ENCODE measurements around the gene MGLL.

MGLL gene

DNA sequence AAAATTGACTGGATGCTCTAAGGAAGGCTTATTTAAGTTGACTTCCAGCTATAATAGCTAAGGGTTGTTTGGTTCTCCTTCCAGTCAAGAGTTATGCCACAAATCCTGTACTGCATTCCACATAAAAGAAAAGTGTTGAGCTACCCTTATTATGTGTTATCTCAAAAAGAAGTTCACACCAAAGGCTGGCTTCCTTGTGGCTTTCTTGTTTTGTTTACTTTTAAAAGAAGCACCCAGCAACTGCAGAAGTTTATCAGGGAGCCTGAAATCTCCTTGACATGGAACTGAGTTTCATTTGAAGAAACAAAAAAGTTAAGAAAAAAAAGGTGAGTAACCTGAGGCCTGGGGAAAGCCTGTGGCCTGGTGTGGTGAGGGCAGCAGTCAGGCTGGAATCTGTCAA lies 10.2 kb downstream of the MGLL start:
- DNase-seq (ENCODE audit: low spot score) = no peak
- no peak overlapping the region for H3K4me3 Mint-ChIP-seq
- H3K4me1 Mint-ChIP-seq (ENCODE audit: low read depth) = peaks cover 3% of the 10 kb centered on the region
- peaks cover 7% of the 10 kb centered on the region for H3K36me3 Mint-ChIP-seq (ENCODE audit: low read depth)
- peaks cover 29% of the 10 kb centered on the region for H3K27me3 Mint-ChIP-seq (ENCODE audit: low read depth)
- no peak overlapping the region for H3K27ac Mint-ChIP-seq
- no peaks in the 10 kb centered on the region for H3K9me3 Mint-ChIP-seq

DNA sequence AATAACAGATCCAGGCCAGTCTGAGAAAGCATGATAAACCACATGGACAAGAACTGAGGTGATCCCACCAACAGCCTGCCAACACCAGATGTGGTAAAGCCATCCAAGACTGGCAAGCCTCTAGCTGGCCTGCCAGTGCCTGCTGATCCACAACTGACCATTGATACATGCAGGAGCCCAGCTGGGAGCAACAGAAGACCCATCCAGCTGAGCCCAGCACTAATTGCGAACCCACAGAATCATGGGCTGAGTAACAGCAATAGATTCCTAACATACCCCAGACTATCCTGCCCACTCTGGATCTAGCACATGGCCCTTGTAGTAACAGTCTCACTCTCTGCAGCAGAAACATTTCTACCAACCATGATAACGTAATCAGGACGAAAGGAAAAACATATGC lies 10.6 kb downstream of the MGLL start:
- H3K4me1 Mint-ChIP-seq (ENCODE audit: low read depth) = peaks cover 3% of the 10 kb centered on the region
- H3K36me3 Mint-ChIP-seq (ENCODE audit: low read depth) = peaks cover 7% of the 10 kb centered on the region
- no peaks in the 10 kb centered on the region for H3K9me3 Mint-ChIP-seq
- no peak for DNase-seq (ENCODE audit: low spot score)
- H3K27me3 Mint-ChIP-seq (ENCODE audit: low read depth) = peaks cover 29% of the 10 kb centered on the region
- H3K4me3 Mint-ChIP-seq = no peak overlapping the region
- no peak overlapping the region for H3K27ac Mint-ChIP-seq

DNA sequence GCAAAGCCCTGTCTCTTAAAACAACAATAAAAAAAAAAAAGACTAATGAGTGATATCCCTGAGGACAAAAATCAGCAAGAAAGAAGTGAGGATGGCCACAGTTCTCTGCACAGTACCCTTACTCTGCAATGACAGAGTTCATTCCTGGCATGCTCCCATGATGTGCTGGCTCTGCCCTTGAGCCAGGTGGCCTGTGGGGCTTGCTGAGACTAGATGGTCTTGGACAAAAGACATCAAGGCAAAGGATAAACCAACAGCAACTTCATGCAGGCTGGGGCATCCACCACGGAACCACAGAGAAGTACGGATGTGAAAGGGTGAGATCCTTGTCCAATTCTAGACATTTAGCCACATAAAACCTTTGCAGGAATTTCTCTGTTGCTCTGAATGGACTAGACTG lies 12.7 kb downstream of the MGLL start:
- H3K27ac Mint-ChIP-seq = no peak overlapping the region
- no peak for DNase-seq (ENCODE audit: low spot score)
- no peak overlapping the region for H3K4me3 Mint-ChIP-seq
- H3K27me3 Mint-ChIP-seq (ENCODE audit: low read depth) = peaks cover 27% of the 10 kb centered on the region
- H3K36me3 Mint-ChIP-seq (ENCODE audit: low read depth) = peaks cover 7% of the 10 kb centered on the region
- H3K4me1 Mint-ChIP-seq (ENCODE audit: low read depth) = peaks cover 3% of the 10 kb centered on the region
- H3K9me3 Mint-ChIP-seq = no peaks in the 10 kb centered on the region

DNA sequence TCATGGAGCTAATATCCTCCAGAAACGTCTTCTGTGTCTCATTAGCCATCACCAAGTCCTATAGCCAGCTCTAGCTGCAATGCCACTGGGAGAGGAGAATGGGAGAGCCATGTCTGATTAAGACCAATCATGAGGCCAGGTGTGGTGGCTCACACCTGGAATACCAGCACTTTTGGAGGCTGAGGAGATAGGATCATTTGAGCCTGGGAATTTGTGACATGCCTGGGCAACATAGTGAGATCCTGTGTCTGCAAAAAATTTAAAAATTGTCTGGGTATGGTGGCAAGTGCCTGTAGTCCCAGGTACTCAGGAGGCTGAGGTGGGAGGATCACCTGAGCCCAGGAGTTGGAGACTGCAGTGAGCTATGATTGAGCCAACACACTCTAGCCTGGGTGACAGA lies 13.1 kb downstream of the MGLL start:
- Mint-ChIP-seq H3K27ac (no peak overlapping the region), H3K9me3 (no peaks in the 10 kb centered on the region), H3K27me3 (ENCODE audit: low read depth) (peaks cover 27% of the 10 kb centered on the region), H3K4me3 (no peak overlapping the region), H3K36me3 (ENCODE audit: low read depth) (peaks cover 7% of the 10 kb centered on the region), H3K4me1 (ENCODE audit: low read depth) (peaks cover 3% of the 10 kb centered on the region)
- DNase-seq (ENCODE audit: low spot score) = no peak

DNA sequence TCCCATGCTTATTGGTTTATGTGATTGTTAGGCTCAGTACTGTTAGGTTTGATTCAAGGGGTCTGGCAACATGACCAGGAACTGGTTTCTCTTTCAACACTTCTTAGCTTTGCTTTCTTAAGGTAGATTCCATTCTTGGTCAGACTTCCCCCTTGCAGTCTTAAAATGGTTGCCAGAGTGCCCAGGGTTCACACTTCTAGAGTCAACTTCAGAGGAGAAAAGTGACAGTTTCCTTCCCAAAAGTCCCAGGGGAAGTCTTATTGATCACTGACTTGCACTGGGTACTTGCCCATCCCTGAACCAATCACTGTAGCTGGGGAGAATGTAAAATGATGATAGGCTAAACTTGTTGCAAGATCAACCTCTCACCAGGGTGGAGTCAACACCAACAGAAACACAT lies 14.1 kb downstream of the MGLL start:
- Mint-ChIP-seq H3K27me3 (ENCODE audit: low read depth) (peaks cover 21% of the 10 kb centered on the region), H3K4me3 (no peak overlapping the region), H3K9me3 (no peaks in the 10 kb centered on the region), H3K36me3 (ENCODE audit: low read depth) (peaks cover 7% of the 10 kb centered on the region), H3K27ac (no peak overlapping the region), H3K4me1 (ENCODE audit: low read depth) (peaks cover 3% of the 10 kb centered on the region)
- no peak for DNase-seq (ENCODE audit: low spot score)

DNA sequence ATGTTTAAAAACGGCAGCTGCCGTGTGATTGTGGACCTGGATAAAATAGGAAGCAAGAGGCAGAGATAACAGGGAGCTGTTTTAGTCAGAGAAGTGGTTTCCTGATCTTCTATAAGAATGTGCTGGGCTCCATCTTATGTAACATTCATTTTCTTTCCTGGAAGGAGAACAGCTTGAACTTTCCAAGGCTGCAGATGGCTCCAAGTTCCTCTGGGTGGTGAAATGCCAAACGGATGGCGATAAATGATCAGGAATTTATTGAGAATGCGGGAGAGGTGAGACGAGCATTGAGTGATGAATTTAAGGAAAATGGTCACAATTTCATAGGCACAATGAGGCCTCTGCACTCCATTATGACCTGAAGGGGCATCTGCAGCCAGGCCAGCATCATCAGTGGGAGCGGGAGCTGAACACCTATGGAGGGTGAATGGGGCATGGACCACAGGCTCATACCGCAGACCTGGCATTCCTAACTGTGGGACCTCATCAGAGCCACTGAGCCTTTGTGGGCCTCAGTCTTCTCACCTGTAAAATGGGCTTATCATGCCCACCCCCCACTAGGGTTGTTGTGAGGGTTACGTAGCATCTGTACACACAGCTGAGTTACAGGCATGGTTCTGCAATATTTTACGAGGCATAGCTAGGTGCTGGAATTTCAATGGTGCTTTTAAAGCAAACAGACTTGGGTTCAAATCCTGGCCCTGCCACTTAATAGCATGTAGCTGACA lies 17.1 kb downstream of the MGLL start:
- Mint-ChIP-seq H3K36me3 (ENCODE audit: low read depth) (peaks cover 6% of the 10 kb centered on the region), H3K9me3 (no peaks in the 10 kb centered on the region), H3K4me1 (ENCODE audit: low read depth) (peaks cover 17% of the 10 kb centered on the region), H3K27ac (no peak overlapping the region), H3K27me3 (ENCODE audit: low read depth) (peaks cover 7% of the 10 kb centered on the region), H3K4me3 (no peak overlapping the region)
- no peak for DNase-seq (ENCODE audit: low spot score)

GRCh38 chr3:127804141-127804540 lies 18.2 kb downstream of the MGLL start:
- peaks cover 3% of the 10 kb centered on the region for H3K27me3 Mint-ChIP-seq (ENCODE audit: low read depth)
- H3K4me1 Mint-ChIP-seq (ENCODE audit: low read depth) = peaks cover 27% of the 10 kb centered on the region
- no peak for DNase-seq (ENCODE audit: low spot score)
- H3K27ac Mint-ChIP-seq = no peak overlapping the region
- H3K4me3 Mint-ChIP-seq = no peak overlapping the region
- peaks cover 6% of the 10 kb centered on the region for H3K36me3 Mint-ChIP-seq (ENCODE audit: low read depth)
- H3K9me3 Mint-ChIP-seq = no peaks in the 10 kb centered on the region

DNA sequence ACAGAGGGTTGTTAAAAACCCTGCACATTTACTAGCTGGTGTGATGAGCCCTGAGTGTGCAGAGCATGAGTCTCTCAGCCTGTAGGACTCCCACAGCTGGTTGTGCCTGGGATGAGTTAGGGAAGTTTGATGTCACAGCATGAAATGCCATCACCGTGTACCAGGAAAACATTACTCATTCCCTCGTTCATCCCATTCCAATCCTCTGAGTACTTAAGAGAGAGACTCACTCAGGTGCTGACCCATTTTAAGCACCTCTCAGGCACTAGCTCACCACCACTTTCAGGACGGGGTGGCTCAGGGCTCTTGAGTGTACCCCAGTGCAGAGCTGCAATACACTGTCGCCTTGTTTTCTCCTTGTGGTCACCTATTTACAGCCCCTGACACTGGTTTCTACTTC lies 18.7 kb downstream of the MGLL start:
- Mint-ChIP-seq H3K4me3 (no peak overlapping the region), H3K36me3 (ENCODE audit: low read depth) (peaks cover 4% of the 10 kb centered on the region), H3K9me3 (no peaks in the 10 kb centered on the region), H3K27ac (no peak overlapping the region), H3K27me3 (ENCODE audit: low read depth) (peaks cover under 1% of the 10 kb centered on the region), H3K4me1 (ENCODE audit: low read depth) (peaks cover 30% of the 10 kb centered on the region)
- DNase-seq (ENCODE audit: low spot score) = no peak

DNA sequence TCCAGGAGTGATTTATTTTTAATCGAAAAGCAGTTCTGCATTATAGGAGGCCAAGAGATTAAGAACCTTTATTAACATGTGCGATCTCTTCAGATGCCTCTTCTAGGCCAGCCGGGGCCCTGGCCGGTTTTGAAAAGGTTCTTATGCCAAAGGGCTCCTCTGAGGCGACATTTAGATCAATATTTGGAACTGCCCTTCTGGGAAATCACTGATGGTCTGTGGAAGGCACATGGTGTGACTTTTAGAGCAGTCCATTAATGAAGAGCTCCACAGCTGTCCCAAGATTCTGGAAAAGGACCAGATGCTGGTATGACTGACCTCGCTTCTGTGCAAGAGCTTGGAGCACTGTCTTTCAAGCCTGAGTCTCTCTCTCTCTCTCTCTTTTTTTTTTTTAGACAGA lies 19.7 kb downstream of the MGLL start:
- no peak for DNase-seq (ENCODE audit: low spot score)
- Mint-ChIP-seq H3K27ac (no peak overlapping the region), H3K9me3 (no peaks in the 10 kb centered on the region), H3K36me3 (ENCODE audit: low read depth) (peaks cover 4% of the 10 kb centered on the region), H3K4me3 (no peak overlapping the region), H3K4me1 (ENCODE audit: low read depth) (peaks cover 32% of the 10 kb centered on the region), H3K27me3 (ENCODE audit: low read depth) (no peaks in the 10 kb centered on the region)

- DNase-seq (ENCODE audit: low spot score) = no peak
- Mint-ChIP-seq H3K27me3 (ENCODE audit: low read depth) (no peaks in the 10 kb centered on the region), H3K9me3 (no peaks in the 10 kb centered on the region), H3K27ac (no peak overlapping the region), H3K4me1 (ENCODE audit: low read depth) (peaks cover 29% of the 10 kb centered on the region), H3K36me3 (ENCODE audit: low read depth) (peaks cover 4% of the 10 kb centered on the region), H3K4me3 (no peak overlapping the region)
These were observed 20.5 kb downstream of the MGLL start for GRCh38 chr3:127801731-127802313.

GRCh38 chr3:127800508-127800907 lies 21.8 kb downstream of the MGLL start:
- Mint-ChIP-seq H3K36me3 (ENCODE audit: low read depth) (peaks cover 4% of the 10 kb centered on the region), H3K9me3 (no peaks in the 10 kb centered on the region), H3K4me1 (ENCODE audit: low read depth) (peaks cover 29% of the 10 kb centered on the region), H3K27me3 (ENCODE audit: low read depth) (peaks cover 5% of the 10 kb centered on the region), H3K4me3 (peak overlapping the region; percentile 72), H3K27ac (peak overlapping the region; percentile 96)
- DNase-seq (ENCODE audit: low spot score) = peak; percentile 51

DNA sequence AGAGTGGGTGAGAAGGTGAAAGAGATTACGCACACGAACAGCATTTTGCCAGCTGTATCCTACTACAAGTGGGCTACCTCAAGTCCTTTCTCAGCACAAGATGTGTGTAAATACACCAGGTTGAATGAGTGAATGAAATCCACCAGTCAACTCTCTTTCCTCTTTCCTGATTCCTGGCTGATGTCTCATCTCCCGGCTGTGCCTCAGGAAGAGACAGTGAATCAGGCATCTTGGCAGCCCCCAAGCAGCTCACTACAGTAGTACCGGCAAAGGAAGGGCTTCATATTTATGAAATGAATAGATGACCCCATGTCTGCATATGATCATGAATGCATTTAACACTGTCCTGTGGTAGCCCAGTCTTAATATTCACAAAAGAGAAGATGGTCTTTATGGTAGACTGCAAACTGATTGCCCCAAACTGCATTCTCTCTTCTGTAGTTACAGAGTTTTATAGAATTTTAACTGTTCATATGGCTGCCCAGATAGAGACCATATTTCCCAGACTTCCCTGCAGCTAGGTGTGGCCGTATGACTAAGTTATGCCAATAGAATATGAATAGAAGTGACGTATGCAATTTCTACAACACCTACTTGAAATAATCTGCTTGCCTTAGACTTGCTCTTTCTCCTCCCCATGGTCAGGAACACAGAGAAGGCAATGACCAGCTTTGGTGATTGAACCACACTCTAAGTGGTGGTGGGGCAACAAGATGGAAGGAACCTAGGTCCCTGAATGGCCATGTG lies 22.7 kb downstream of the MGLL start:
- no peak for DNase-seq (ENCODE audit: low spot score)
- H3K36me3 Mint-ChIP-seq (ENCODE audit: low read depth) = peaks cover 4% of the 10 kb centered on the region
- peaks cover 29% of the 10 kb centered on the region for H3K4me1 Mint-ChIP-seq (ENCODE audit: low read depth)
- peak overlapping the region; percentile 47 for H3K27ac Mint-ChIP-seq
- H3K4me3 Mint-ChIP-seq = no peak overlapping the region
- H3K9me3 Mint-ChIP-seq = peaks cover 5% of the 10 kb centered on the region
- H3K27me3 Mint-ChIP-seq (ENCODE audit: low read depth) = peaks cover 8% of the 10 kb centered on the region

- H3K36me3 Mint-ChIP-seq (ENCODE audit: low read depth) = peaks cover 4% of the 10 kb centered on the region
These were observed 23.6 kb downstream of the MGLL start for GRCh38 chr3:127798716-127799115.

DNA sequence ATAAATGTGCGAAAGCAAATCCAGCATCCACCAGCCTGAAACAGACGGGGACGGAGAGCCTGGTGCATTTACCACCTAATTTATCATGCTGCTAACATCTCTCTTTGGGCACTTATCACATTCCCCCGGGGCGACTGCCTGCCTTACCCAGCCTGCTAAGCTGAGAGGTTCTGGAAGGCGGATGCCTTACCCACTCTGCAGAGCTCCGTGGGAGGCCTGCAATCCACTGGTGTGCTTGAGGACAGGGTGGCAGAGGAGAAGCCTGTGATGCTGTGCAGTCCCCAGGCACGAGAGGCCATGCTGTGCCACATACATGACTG lies 25.5 kb downstream of the MGLL start:
- peaks cover 22% of the 10 kb centered on the region for H3K4me1 Mint-ChIP-seq (ENCODE audit: low read depth)
- no peak overlapping the region for H3K27ac Mint-ChIP-seq
- H3K36me3 Mint-ChIP-seq (ENCODE audit: low read depth) = peaks cover 4% of the 10 kb centered on the region
- H3K27me3 Mint-ChIP-seq (ENCODE audit: low read depth) = peaks cover 16% of the 10 kb centered on the region
- H3K9me3 Mint-ChIP-seq = peaks cover 9% of the 10 kb centered on the region
- no peak overlapping the region for H3K4me3 Mint-ChIP-seq
- DNase-seq (ENCODE audit: low spot score) = no peak

More at GRCh38 chr3:127798716-127799115, 23.6 kb downstream of the MGLL start:
- Mint-ChIP-seq H3K27ac (no peak overlapping the region), H3K4me1 (ENCODE audit: low read depth) (peaks cover 29% of the 10 kb centered on the region), H3K27me3 (ENCODE audit: low read depth) (peaks cover 14% of the 10 kb centered on the region), H3K4me3 (no peak overlapping the region), H3K9me3 (peaks cover 9% of the 10 kb centered on the region)
- no peak for DNase-seq (ENCODE audit: low spot score)

Data from T-helper 2 cell treated with Interferon-gamma antibody and Interleukin-4, amounts not matched to agents 5 μg/mL and 100 μg/mL, for 36 hours (primary cell).